Left lung (tissue), 10 donors: ENCODE results near the gene HOXB6. TPM values are rescaled to one million over a fixed set of nuclear protein-coding genes. Genes with fewer than 3 reads are reported as not detected.

ENCODE experiments used
- ATAC-seq: fragments of 200-7000 bp; cut with Tn5 transposase; one replicate; pipeline ENCODE4 v1.9.1; 2020; ENCODE audit warnings: moderate library complexity
- DNase-seq, 4 donors: peaks; one replicate each; pipeline ENCODE4 v3.0.0-alpha.2; 2013 to 2020
- H3K27ac ChIP-seq, 2 donors: fragments of 200-600 bp; sonication (generic) in 1 of 2; one replicate each; pipeline versions ENCODE4 v1.5.0 to v1.8.0; 2020 to 2021
- H3K27me3 ChIP-seq, 2 donors: fragments of 200-600 bp; sonication (generic) in 1 of 2; one replicate each; pipeline versions ENCODE4 v1.5.0 to v1.8.0; 2020 to 2021
- H3K36me3 ChIP-seq, 2 donors: fragments of 200-600 bp; sonication (generic) in 1 of 2; one replicate each; pipeline versions ENCODE4 v1.5.0 to v1.8.0; 2020 to 2021
- H3K4me1 ChIP-seq, 2 donors: fragments of 200-600 bp; one replicate each; pipeline ENCODE4 v1.8.0; 2021
- H3K4me3 ChIP-seq, 2 donors: fragments of 200-600 bp; sonication (generic) in 1 of 2; one replicate each; pipeline versions ENCODE4 v1.5.0 to v1.8.0; 2020 to 2021; ENCODE audit warnings: mild to moderate bottlenecking in 1 of 2
- H3K9me3 ChIP-seq, 2 donors: fragments of 200-600 bp; sonication (generic) in 1 of 2; one replicate each; pipeline versions ENCODE4 v1.5.0 to v1.8.0; 2020 to 2021
- CTCF ChIP-seq, 2 donors: fragments of 200-600 bp; sonication (generic) in 1 of 2; IDR thresholded peaks; one replicate each; pipeline versions ENCODE4 v1.5.0 to v1.8.0; 2021; ENCODE audit warnings: antibody characterized with exemption in 2 of 2
- intact Hi-C, 2 donors: fragments of 100-400 bp; cut with DNase I; formaldehyde crosslinking; loops; one replicate each; pipeline versions ENCODE4 v1.11.2 to v1.14.2; 2022
- polyA plus RNA-seq, 6 donors: library from polyadenylated mRNA; unstranded; fragments of 120-200 nt; gene quantifications; one replicate each; pipeline ENCODE4 v1.2.1, GENCODE V29; 2013; ENCODE audit not compliant: insufficient read length in 6 of 6
- total RNA-seq, 2 donors: library from RNA; stranded (reverse); fragmentation: NEBNext Ultra II Directional; extraction: Animal tissue kit (Norgen Biotek cat#: 25700); gene quantifications; one replicate each; pipeline ENCODE4 v1.2.1, GENCODE V29; 2021
- donor health status: DM: no; HTN: yes; CAD: no.
- donor health status: DM: no; HTN: no; CAD: no.

Gene HOXB6
- total and polyA plus RNA-seq, 8 donors, result 5.1 to 17.1 (median 12.1) TPM

GRCh38 chr17:48621410-48622392 is 16.9 kb upstream of the HOXB6 start:
- ATAC-seq, result no peak
- Histone ChIP-seq H3K4me3 (no peak overlapping the region), H3K27me3 (peaks cover 95 to 100% of the 10 kb centered on the region in 2 donors), H3K9me3 (no peaks in the 10 kb centered on the region), H3K36me3 (no peaks in the 10 kb centered on the region), H3K4me1 (peaks cover 14 to 34% of the 10 kb centered on the region in 2 donors), H3K27ac (no peak overlapping the region)
- no peak for DNase-seq
- TF ChIP-seq CTCF (IDR thresholded peaks at IDR 0.05), result no peak
- intact Hi-C loops, result no loop called here

DNA sequence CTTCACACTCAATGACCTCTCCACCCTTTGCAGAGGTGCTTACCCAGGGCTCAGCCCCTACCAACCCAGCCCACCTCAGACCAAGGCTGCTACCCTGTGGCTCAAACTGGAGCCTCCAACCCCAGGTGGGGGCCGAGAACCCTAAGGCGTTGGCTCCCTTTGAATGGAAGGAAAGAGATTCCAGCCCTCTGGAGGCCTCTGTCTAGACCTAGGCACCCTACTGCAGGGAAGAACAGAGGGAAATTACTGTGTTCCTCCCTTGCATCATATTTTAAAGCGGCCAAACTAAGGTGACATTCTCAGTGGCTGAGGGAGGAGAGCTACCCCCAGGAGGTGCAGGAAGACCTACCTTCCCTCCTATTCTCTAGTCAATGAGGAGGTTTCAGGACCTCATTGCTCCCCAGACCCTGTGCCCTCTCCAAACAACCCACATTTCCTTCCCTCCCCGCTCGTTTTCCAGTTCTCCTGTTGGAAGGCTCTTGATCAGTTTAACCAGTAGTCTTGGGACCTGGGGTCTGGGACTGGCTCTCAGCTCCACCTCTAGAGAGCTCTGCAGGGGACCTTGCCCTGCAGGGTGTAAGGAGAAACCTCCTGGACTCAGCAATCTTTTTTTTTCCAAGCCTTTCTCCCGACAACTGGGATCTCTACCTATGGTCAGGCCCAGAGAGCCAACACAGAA is 15.8 kb upstream of the HOXB6 start:
- H3K27ac ChIP-seq, result no peak overlapping the region
- no peak for TF ChIP-seq CTCF (IDR thresholded peaks at IDR 0.05)
- H3K27me3 ChIP-seq, result peaks cover 95 to 100% of the 10 kb centered on the region in 2 donors
- H3K36me3 ChIP-seq, result no peaks in the 10 kb centered on the region
- ATAC-seq, result no peak
- H3K4me1 ChIP-seq, result peaks cover 8 to 23% of the 10 kb centered on the region in 2 donors
- no peak for DNase-seq
- intact Hi-C loops, result no loop called here
- H3K9me3 ChIP-seq, result no peaks in the 10 kb centered on the region
- H3K4me3 ChIP-seq, result no peak overlapping the region

DNA sequence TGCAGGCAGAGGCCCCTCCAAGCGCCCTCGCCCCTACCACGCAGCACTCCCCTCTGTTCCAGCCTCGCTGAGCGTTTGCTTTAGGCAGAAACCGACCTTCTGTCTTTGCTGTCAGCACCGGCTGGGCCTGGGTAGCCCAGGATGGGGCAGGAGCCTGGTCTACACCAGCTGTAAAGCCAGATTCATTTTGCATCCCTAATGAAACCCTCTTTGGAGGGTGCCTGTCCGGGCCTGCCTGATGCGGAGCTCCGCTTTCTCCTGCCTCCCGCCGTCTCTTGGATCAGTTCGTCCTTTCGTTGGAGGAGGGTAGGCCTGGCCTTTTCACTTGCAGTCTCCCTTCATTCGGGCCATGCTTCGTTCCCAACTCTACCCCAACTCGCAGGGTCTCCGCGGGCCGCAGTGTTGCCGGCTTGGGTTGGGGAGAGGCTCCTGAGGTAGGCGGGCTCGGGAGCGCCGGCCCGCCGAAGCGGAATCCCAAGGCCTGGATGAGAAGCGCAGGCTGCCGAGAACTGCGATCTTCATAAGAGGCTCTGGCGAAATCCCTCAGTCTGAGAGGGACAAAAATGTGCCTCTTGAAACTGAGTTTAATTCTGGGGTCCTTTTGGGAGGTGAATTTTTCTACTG is 15.2 kb upstream of the HOXB6 start:
- H3K27me3 ChIP-seq, result peaks cover 93 to 100% of the 10 kb centered on the region in 2 donors
- no peak overlapping the region for H3K4me3 ChIP-seq
- ATAC-seq (no peak), DNase-seq (no peak)
- no peak for TF ChIP-seq CTCF (IDR thresholded peaks at IDR 0.05)
- H3K9me3 ChIP-seq, result no peaks in the 10 kb centered on the region
- no peaks in the 10 kb centered on the region for H3K36me3 ChIP-seq
- H3K4me1 ChIP-seq, result peaks cover 2 to 17% of the 10 kb centered on the region in 2 donors
- intact Hi-C loops, result no loop called here
- H3K27ac ChIP-seq, result no peak overlapping the region

DNA sequence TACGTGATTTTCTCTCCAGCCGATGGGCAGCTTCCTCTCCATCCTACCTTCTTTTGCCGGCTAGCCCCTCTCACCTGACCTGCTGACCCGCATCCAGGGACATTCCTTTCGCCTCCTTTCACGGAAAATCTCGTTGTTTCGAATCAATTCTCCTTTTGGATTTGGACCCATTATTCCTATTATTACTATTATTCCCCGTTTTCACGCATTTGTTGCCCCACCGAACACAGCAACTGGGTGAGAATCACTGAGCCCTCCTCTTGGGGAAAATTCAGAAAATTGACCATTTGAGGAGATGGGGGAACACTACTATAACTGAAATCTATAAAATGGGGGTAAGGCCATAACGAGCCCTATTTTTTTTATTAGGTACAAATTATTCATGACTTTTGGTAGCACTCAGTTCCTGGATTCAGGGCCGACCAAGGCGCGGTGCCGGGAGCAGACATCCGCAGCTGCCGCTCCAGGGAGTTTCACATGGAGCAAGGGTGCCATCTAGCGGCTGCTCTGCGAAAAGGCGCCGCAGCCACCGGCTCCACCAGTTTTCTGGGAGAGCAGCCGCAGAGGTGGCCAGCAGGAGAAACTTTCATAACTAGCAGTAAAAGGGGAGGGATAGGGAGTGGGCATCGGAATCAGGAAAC is 13.6 kb upstream of the HOXB6 start:
- peak; percentile 98 for ATAC-seq
- intact Hi-C loops, result no loop called here
- Histone ChIP-seq H3K36me3 (no peaks in the 10 kb centered on the region), H3K27ac (no peak overlapping the region), H3K4me3 (no peak overlapping the region), H3K27me3 (peaks cover 93 to 100% of the 10 kb centered on the region in 2 donors), H3K4me1 (peaks cover 0 to 21% of the 10 kb centered on the region in 2 donors), H3K9me3 (no peaks in the 10 kb centered on the region)
- DNase-seq, result peak; percentile 84 to 95 (median 90)
- TF ChIP-seq CTCF (IDR thresholded peaks at IDR 0.05), result peak; percentile 96 to 99
